ENCODE data around the gene ANAPC2. TPM values are rescaled to one million over a fixed set of nuclear protein-coding genes. Genes with fewer than 3 reads are reported as not detected.
A peak's percentile ranks its signal among the peaks of the same experiment; 100 is the strongest.

The ANAPC2 gene
- total RNA-seq, 1 donor from 2014 or later = 65.0 TPM

- no peaks in the 10 kb centered on the region for H3K4me1 Mint-ChIP-seq (ENCODE audit: unreplicated experiment)
- peak overlapping the region; percentile 51 for H3K4me3 Mint-ChIP-seq
- DNase-seq (ENCODE audit: extremely low spot score, unreplicated experiment) = no peak
- TF ChIP-seq CTCF (conservative IDR thresholded peaks at IDR 0.05) = no peak
- H3K9me3 Mint-ChIP-seq = no peaks in the 10 kb centered on the region
- H3K36me3 Mint-ChIP-seq = no peaks in the 10 kb centered on the region
- H3K27me3 Mint-ChIP-seq = peaks cover 51% of the 10 kb centered on the region
- no peak overlapping the region for H3K27ac Mint-ChIP-seq
These were observed 20.4 kb downstream of the ANAPC2 start for GRCh38 chr9:137167747-137168572.

- peaks cover 55% of the 10 kb centered on the region for H3K27me3 Mint-ChIP-seq
- TF ChIP-seq CTCF (conservative IDR thresholded peaks at IDR 0.05) = no peak
- no peak overlapping the region for H3K4me3 Mint-ChIP-seq
- H3K27ac Mint-ChIP-seq = no peak overlapping the region
- no peaks in the 10 kb centered on the region for H3K36me3 Mint-ChIP-seq
- H3K9me3 Mint-ChIP-seq = no peaks in the 10 kb centered on the region
- DNase-seq (ENCODE audit: extremely low spot score, unreplicated experiment) = no peak
- H3K4me1 Mint-ChIP-seq (ENCODE audit: unreplicated experiment) = no peaks in the 10 kb centered on the region
These were observed 21.0 kb downstream of the ANAPC2 start for GRCh38 chr9:137167277-137167746.

DNA sequence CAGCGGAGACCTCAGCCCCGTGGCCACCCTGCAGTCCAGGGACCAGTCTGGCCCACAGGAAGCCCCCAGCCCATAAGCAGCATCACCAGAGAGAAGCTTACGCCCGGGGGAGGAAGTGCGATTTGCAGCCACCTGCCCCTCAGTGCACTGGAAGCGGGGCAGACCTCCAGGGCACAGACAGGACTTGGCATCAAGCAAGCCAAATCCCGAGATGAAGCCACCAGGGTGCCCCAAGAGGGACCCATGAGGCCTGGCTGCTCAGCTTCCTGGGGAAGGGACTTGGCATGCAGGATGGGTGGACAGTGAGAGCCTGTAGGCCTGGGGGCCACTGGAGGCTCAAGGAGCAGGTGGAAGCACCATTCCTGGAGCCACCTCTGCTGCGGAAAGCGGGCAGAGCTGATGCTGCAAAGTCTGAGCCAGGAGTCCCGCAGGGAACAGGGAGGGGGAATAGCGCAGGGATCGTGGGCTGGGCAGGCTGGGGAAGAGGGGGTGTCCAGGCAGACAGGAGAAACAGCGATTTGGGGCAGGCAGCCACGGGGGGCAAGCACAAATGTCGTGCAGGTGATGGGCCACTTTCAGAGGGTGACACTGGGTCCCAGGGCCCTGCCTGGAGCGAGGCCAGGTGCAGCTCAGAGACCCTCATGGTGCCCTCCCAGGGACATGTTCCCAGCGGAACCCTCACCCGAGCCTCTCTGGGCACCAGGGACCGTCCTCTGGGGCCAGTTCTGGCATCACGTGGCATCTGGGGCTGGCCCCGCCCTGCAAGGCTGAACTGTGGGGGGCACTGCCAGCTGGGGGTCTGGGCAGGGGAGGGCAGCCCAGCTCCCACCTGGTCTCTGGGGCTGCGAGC is 21.8 kb downstream of the ANAPC2 start:
- Mint-ChIP-seq H3K4me3 (no peak overlapping the region), H3K27me3 (peaks cover 58% of the 10 kb centered on the region)
- DNase-seq (ENCODE audit: extremely low spot score, unreplicated experiment) = no peak

GRCh38 chr9:137165250-137165836 is 23.0 kb downstream of the ANAPC2 start:
- Mint-ChIP-seq H3K4me3 (no peak overlapping the region), H3K27me3 (peaks cover 57% of the 10 kb centered on the region)

More for the DNA sequence above, 21.8 kb downstream of the ANAPC2 start:
- no peaks in the 10 kb centered on the region for H3K36me3 Mint-ChIP-seq
- TF ChIP-seq CTCF (conservative IDR thresholded peaks at IDR 0.05) = no peak
- no peaks in the 10 kb centered on the region for H3K4me1 Mint-ChIP-seq (ENCODE audit: unreplicated experiment)
- H3K9me3 Mint-ChIP-seq = no peaks in the 10 kb centered on the region
- H3K27ac Mint-ChIP-seq = no peak overlapping the region

More at GRCh38 chr9:137165250-137165836, 23.0 kb downstream of the ANAPC2 start:
- TF ChIP-seq CTCF (conservative IDR thresholded peaks at IDR 0.05) = no peak
- H3K36me3 Mint-ChIP-seq = no peaks in the 10 kb centered on the region
- no peaks in the 10 kb centered on the region for H3K9me3 Mint-ChIP-seq
- H3K27ac Mint-ChIP-seq = no peak overlapping the region
- no peak for DNase-seq (ENCODE audit: extremely low spot score, unreplicated experiment)
- H3K4me1 Mint-ChIP-seq (ENCODE audit: unreplicated experiment) = no peaks in the 10 kb centered on the region

Data from type B pancreatic cell (in vitro differentiated cells).